GM21786 (cell line): ENCODE measurements around the gene TMEM170A.

ENCODE experiments used
- ATAC-seq: cut with Tn5 transposase; IDR thresholded peaks from one replicate; pipeline ENCODE4 v1.9.1; 2021; ENCODE audit not compliant: unreplicated experiment

The TMEM170A gene

DNA sequence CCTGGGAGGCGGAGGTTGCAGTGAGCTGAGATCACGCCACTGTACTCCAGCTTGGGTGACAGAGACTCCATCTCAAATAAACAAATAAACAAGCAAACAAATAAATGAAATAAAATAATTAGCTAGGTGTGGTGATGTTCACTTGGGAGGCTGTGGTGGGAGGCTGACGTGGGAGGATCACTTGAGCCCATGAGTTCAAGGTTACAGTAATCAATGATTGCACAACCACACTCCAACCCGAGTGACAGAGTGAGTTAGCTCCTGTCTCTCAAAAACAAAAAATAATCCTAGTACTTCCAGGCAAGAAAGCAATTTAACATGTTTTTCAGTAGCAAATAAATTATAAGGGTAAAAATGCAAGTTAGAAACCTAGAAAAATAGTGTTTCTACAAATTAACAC, 57.5 kb downstream of the TMEM170A start:
- no peak for ATAC-seq

DNA sequence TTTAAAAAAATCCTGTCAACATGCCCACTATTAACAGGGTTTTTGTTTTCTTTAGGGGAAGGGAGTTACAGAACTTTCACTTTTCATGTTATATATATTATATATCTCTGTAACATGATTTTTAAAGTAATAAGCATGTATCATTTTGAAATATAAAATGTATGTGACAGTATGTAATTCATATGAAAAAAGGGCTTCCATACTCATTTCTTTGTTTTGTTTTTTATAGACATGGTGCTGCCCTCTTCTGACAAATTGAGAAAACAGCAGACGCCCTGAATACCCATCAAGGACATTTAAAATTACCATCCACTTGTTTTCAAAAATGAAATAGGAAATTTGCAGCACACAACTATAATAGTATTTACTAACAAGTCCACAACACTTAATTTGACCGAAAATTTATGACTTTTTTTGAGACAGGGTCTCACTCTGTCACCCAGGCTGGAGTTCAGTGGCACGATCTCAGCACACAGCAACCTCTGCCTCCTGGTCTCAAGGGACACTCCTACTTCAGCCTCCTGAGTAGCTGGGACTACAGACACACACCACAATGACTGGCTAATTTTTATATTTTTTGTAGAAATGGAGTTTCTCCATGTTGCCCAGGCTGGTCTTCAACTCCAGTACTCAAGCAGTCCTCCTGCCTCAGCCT, 61.5 kb downstream of the TMEM170A start:
- ATAC-seq, result no peak

DNA sequence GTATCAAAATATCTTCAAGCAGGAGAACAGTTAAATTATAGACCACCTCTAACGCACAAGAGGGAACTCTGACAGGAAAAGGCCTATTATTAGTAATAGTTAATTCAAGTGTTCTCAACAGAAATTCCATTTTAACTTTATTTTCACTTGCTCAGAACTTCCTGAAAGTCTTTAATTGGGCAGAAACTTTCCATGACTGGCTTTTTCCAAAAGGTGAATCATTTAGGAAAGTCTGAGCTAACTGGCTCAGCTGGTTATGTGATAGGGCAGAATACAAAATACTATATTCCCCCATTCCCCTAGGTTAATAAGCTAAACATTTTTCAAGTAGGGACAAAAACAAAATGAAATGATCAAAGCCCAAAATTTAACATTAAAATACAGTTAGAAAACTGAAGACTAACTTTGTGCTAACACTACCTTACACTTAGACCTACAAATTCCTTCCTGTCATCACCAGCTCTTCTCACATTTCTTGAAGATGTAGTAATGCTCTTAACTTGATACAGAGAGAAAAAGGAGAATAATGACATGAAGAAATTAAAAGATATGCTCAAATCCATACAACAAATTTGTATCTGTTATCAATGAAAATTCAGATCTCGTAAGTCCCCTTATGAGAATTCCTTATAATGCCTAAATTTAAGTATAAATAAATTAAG, 62.2 kb downstream of the TMEM170A start:
- ATAC-seq, result no peak

DNA sequence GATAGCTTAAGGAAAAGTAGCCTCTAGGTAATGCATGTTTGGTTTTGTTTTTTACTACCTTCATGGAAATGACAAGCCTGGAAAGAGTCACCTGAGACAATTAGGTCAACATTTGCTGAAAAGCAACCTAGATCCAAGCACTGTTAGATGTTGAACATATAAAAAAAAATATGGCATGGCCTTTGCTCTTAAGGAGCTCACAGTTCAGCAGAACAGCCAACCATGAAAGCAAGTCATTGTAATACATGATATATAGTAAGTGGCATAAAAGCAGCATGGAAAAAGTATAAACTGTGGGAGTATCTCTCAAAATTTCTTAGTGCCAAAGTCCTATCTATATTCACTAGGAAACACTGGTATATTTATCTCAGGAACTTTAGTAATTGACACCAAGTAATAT, 62.8 kb downstream of the TMEM170A start:
- no peak for ATAC-seq

DNA sequence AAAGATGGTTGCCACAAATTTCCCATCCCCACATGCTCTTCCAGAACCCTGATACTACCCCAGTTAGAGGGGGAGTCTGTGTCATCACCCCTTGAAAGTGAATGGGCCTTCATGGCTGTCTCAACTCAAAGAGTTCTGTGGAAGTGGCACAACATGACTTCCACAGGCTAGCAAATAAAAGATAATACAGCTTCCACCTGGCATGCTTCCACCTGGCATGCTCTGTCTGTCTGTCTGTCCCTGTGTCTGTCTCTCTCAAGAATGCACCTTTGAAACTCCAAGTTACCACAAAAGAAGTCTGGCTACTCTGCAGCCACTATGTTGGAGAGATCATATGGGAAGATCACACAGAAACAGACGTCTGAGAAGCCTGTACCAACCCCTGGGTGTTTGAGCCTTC, 66.2 kb downstream of the TMEM170A start:
- ATAC-seq, result no peak

DNA sequence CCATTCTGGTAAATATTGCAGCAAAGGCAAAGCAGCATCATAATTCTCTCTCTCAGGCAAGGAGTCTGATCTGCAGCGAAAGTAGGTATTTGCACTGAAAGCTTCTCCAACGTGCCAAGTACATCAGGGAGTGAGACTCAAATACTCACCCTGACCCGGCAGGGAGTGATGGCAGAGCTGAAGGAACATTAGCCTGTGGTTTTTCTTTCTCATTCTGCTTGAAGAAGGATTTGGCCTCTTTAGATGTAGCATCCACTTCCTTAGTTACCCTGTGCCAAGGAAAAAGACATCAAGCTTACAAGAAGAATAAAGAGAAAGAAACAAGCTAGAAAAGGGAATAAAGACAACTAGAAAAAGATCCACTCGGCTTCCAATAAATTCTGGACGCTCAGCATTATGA, 69.5 kb downstream of the TMEM170A start:
- ATAC-seq, result no peak
